Thyroid gland (tissue), 4 donors: Measurements from ENCODE around the gene EFL1. TPM values are rescaled to one million over a fixed set of nuclear protein-coding genes. Genes with fewer than 3 reads are reported as not detected.

Source experiments
- DNase-seq, 2 donors: peaks; one replicate each; pipeline ENCODE4 v3.0.0-alpha.2; 2019
- H3K27ac ChIP-seq, 3 donors: fragments of 200-600 bp; sonication (generic); 1 replicate in 2 of 3; 2 replicates in 1 of 3; pipeline ENCODE4 v1.5.1; 2016 to 2019; ENCODE audit warnings: mild to moderate bottlenecking in 1 of 3, moderate library complexity in 1 of 3
- H3K27me3 ChIP-seq: fragments of 200-600 bp; sonication (generic); one replicate; pipeline ENCODE4 v1.5.1; 2019
- H3K36me3 ChIP-seq, 2 donors: fragments of 200-600 bp; sonication (generic); one replicate each; pipeline ENCODE4 v1.5.1; 2016 to 2019
- H3K4me1 ChIP-seq, 2 donors: fragments of 200-600 bp; sonication (generic); one replicate each; pipeline ENCODE4 v1.5.1; 2017 to 2019
- H3K4me3 ChIP-seq, 3 donors: fragments of 200-600 bp; sonication (generic); replicated peaks in 1 of 3; 1 replicate in 2 of 3; 2 replicates in 1 of 3; pipeline ENCODE4 v1.5.1; 2016; ENCODE audit warnings: mild to moderate bottlenecking in 1 of 3
- H3K9me3 ChIP-seq: fragments of 200-600 bp; sonication (generic); one replicate; pipeline ENCODE4 v1.5.1; 2017
- POLR2A ChIP-seq, 2 donors: fragments of 450-650 bp; IDR thresholded peaks; one replicate each; pipeline ENCODE4 v1.6.1; 2017; ENCODE audit warnings: antibody characterized with exemption in 2 of 2, mild to moderate bottlenecking in 2 of 2, moderate library complexity in 1 of 2
- WGBS, 2 donors: methylation state at CpG; one replicate each; pipeline ENCODE4 v1.1.5; 2017; 5-methylcytosine and 5-hydroxymethylcytosine counted together
- intact Hi-C: fragments of 100-400 bp; cut with DNase I; formaldehyde crosslinking; loops from one replicate; pipeline ENCODE4 v1.15.1; 2023
- total RNA-seq, 4 donors: library from RNA; depleted of rRNA; stranded (reverse); fragments of >200 nt; gene quantifications; one replicate each; pipeline ENCODE4 v1.2.3, GENCODE V29; 2016
- TF ChIP-seq, protein P1 (sequence below), 6 experiments: fragments of 200-600 bp in 3 of 6; fragments of 450-650 bp in 3 of 6; sonication (generic) in 3 of 6; IDR thresholded peaks; one replicate each; pipeline ENCODE4 v1.5.1; 2016 to 2019; ENCODE audit warnings: antibody characterized with exemption in 6 of 6, mild to moderate bottlenecking in 2 of 6, inconsistent platforms in 1 of 6, moderate library complexity in 1 of 6

EFL1 gene
- total RNA-seq, 4 donors from 2014 or later = 10.3 to 29.8 (median 17.5) TPM

DNA sequence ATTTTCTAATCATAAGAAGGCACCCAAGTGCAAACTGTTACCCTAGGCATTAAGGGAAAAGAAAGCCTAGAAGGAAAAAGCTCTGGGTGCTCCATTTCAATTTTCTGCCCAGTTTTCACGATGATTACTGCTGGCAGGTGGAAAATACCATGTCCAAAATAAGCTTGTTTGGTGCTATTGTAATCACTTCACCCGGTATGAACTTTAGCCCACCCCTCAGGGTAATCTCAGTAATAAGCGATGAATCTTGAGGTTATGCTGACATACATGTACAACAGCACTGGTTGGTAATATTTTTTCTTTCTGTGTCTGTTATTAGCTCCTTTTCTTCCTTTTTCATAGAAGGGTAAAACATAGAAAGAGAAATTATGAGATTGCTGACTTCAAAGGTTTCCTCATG, 128.1 kb downstream of the EFL1 start:
- no peaks in the 10 kb centered on the region for H3K9me3 ChIP-seq
- no peak for TF ChIP-seq POLR2A (IDR thresholded peaks at IDR 0.05)
- TF ChIP-seq, protein P1, sequence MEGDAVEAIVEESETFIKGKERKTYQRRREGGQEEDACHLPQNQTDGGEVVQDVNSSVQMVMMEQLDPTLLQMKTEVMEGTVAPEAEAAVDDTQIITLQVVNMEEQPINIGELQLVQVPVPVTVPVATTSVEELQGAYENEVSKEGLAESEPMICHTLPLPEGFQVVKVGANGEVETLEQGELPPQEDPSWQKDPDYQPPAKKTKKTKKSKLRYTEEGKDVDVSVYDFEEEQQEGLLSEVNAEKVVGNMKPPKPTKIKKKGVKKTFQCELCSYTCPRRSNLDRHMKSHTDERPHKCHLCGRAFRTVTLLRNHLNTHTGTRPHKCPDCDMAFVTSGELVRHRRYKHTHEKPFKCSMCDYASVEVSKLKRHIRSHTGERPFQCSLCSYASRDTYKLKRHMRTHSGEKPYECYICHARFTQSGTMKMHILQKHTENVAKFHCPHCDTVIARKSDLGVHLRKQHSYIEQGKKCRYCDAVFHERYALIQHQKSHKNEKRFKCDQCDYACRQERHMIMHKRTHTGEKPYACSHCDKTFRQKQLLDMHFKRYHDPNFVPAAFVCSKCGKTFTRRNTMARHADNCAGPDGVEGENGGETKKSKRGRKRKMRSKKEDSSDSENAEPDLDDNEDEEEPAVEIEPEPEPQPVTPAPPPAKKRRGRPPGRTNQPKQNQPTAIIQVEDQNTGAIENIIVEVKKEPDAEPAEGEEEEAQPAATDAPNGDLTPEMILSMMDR (IDR thresholded peaks at IDR 0.05) = no peak
- 92 to 96% methylated on average over 3 of the region's 3 CpGs for WGBS, 2 donors
- no peak for DNase-seq
- no peaks in the 10 kb centered on the region for H3K36me3 ChIP-seq
- H3K4me3 ChIP-seq = no peak overlapping the region
- H3K27me3 ChIP-seq = no peaks in the 10 kb centered on the region
- intact Hi-C loops = no loop called here
- H3K27ac ChIP-seq = no peak overlapping the region
- H3K4me1 ChIP-seq = no peaks in the 10 kb centered on the region

DNA sequence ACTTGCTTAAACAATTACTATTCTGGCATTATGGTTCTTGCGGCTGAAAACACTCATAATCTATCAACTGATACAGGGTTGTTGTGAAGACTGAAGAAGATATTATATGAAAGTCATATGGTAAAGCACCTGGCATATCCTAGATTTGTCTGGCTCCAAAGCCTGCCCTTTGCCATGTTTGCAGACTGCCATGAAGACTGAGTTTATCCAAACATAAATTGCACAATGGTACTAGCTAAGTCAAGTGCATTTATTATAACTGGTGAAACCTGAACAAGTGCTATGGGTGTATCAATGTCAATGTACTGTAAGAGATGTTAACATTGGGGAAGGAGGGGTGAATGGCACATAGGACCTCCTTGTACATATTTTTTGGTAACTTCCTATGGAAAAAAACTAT, 129.3 kb downstream of the EFL1 start:
- no peaks in the 10 kb centered on the region for H3K27me3 ChIP-seq
- no peak overlapping the region for H3K4me3 ChIP-seq
- 94 to 100% methylated on average over 1 of the region's 1 CpG for WGBS, 2 donors
- H3K27ac ChIP-seq = no peak overlapping the region
- H3K36me3 ChIP-seq = no peaks in the 10 kb centered on the region
- no peaks in the 10 kb centered on the region for H3K4me1 ChIP-seq
- no peak for TF ChIP-seq POLR2A (IDR thresholded peaks at IDR 0.05)
- TF ChIP-seq, protein P1 (IDR thresholded peaks at IDR 0.05) = no peak
- DNase-seq = no peak
- H3K9me3 ChIP-seq = no peaks in the 10 kb centered on the region
- intact Hi-C loops = no loop called here

DNA sequence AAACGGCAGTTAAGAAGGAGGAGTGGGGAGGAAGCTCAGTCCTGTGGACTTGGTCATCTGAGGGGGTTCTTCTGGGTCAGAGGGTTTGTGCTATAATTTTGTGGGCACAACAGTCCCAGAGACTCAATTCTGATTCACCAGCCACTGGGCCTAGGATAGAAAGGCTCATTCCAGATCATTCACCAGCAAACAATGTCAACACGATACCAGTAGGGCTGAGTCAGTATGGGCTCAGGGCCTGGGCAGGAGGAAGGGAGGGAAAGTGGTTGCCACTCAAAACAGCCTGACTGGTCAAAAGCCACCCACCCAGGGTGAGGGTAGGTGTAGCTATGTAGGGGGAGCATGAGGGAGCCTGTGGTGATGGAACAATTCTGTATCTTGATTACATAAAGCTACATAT, 129.8 kb downstream of the EFL1 start:
- no peak for DNase-seq
- Histone ChIP-seq H3K27ac (no peak overlapping the region), H3K9me3 (no peaks in the 10 kb centered on the region), H3K27me3 (no peaks in the 10 kb centered on the region), H3K36me3 (no peaks in the 10 kb centered on the region), H3K4me3 (no peak overlapping the region), H3K4me1 (no peaks in the 10 kb centered on the region)
- intact Hi-C loops = no loop called here
- TF ChIP-seq, protein P1 (IDR thresholded peaks at IDR 0.05) = no peak
- TF ChIP-seq POLR2A (IDR thresholded peaks at IDR 0.05) = no peak
- WGBS, 2 donors = 93 to 96% methylated on average over 2 of the region's 2 CpGs

DNA sequence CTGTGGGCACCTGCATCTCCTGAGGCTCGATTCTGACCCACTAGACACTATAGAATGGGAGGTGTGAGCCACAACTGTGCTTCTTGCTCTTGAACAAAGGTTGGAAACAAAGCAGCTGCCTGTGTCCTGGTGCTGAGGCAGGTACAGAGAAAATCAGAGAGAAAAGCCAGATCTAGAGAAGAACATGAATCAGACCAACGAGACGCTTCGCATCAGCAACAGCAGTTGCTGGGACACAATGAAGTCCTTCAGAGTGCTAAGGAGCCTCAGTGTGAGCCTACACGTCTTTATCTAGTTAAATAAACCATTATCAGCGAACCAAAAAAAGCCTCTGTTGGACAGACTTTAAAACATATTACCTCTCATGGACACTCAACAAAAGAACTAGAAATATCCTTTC, 130.4 kb downstream of the EFL1 start:
- Histone ChIP-seq H3K4me3 (no peak overlapping the region), H3K36me3 (no peaks in the 10 kb centered on the region), H3K27ac (no peak overlapping the region), H3K27me3 (no peaks in the 10 kb centered on the region), H3K9me3 (no peaks in the 10 kb centered on the region), H3K4me1 (no peaks in the 10 kb centered on the region)
- intact Hi-C loops = no loop called here
- 94 to 97% methylated on average over 6 of the region's 6 CpGs for WGBS, 2 donors
- DNase-seq = no peak
- TF ChIP-seq, protein P1 (IDR thresholded peaks at IDR 0.05) = no peak
- TF ChIP-seq POLR2A (IDR thresholded peaks at IDR 0.05) = no peak

DNA sequence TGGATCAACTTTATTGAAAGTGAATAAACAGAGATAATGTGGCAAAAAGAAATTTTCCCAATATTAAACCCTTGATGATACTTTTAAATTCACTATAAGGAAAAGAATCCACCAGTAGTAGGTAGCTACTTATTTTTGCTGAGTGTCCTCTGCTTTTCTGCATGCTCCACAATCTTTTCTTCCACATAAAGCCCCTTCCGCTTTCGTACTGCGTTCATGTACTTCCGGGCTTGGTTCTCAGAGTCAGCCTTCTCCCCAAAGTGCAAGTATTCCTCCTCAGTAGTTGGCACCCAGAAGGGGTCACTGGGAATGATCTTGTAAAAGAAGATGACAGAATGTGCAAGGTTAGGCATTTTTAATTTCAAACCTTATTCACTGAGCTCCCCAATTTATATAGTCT, 132.3 kb downstream of the EFL1 start:
- H3K27me3 ChIP-seq = no peaks in the 10 kb centered on the region
- H3K9me3 ChIP-seq = no peaks in the 10 kb centered on the region
- H3K4me3 ChIP-seq = no peak overlapping the region
- H3K4me1 ChIP-seq = no peaks in the 10 kb centered on the region
- intact Hi-C loops = no loop called here
- 88 to 90% methylated on average over 4 of the region's 4 CpGs for WGBS, 2 donors
- no peaks in the 10 kb centered on the region for H3K36me3 ChIP-seq
- H3K27ac ChIP-seq = no peak overlapping the region
- no peak for DNase-seq
- TF ChIP-seq, protein P1 (IDR thresholded peaks at IDR 0.05) = no peak
- no peak for TF ChIP-seq POLR2A (IDR thresholded peaks at IDR 0.05)
